SU-DHL-6 (cell line): ENCODE data around the gene RUNX2.

ENCODE experiments used
- H2AFZ ChIP-seq: fragments of 200-600 bp; sonication (generic); 2 replicates; pipeline ENCODE4 v1.6.1; 2014; ENCODE audit warnings: low read depth, mild to moderate bottlenecking, moderate library complexity, mixed read lengths, antibody characterized with exemption, low read length; ENCODE audit not compliant: severe bottlenecking
- H3F3A ChIP-seq: fragments of 200-600 bp; shearing (Covaris generic); 2 replicates; pipeline ENCODE4 v1.6.0; 2016; ENCODE audit warnings: antibody characterized with exemption, mild to moderate bottlenecking; ENCODE audit not compliant: insufficient read depth
- H3K27ac ChIP-seq: fragments of 200-600 bp; sonication (generic); 2 replicates; pipeline ENCODE4 v1.5.1; 2016; ENCODE audit warnings: low read depth, mild to moderate bottlenecking, low read length, moderate library complexity, mixed read lengths
- H3K27me3 ChIP-seq: fragments of 200-600 bp; sonication (generic), shearing (Covaris generic); 2 replicates; pipeline ENCODE4 v1.6.0; 2014; ENCODE audit warnings: mild to moderate bottlenecking, low read length
- H3K36me3 ChIP-seq: fragments of 200-600 bp; sonication (generic); 2 replicates; pipeline ENCODE4 v1.6.1; 2014; ENCODE audit warnings: mild to moderate bottlenecking, low read length, mixed read lengths
- H3K4me2 ChIP-seq: fragments of 300-600, 200-600 bp; shearing (Covaris generic), sonication (generic); 2 replicates; pipeline ENCODE4 v1.6.0; 2014; ENCODE audit warnings: low read length, low read depth, mild to moderate bottlenecking; ENCODE audit not compliant: poor library complexity, severe bottlenecking
- H3K4me3 ChIP-seq: fragments of 200-600 bp; sonication (generic); 2 replicates; pipeline ENCODE4 v1.5.1; 2014; ENCODE audit warnings: antibody characterized with exemption, low read length, mild to moderate bottlenecking, mixed read lengths; ENCODE audit not compliant: insufficient read depth, poor library complexity, severe bottlenecking
- H3K79me2 ChIP-seq: fragments of 200-600 bp; sonication (generic); 2 replicates; pipeline ENCODE4 v1.6.1; 2014; ENCODE audit warnings: mild to moderate bottlenecking, low read length, moderate library complexity; ENCODE audit not compliant: insufficient read depth
- H3K9ac ChIP-seq: fragments of 200-600 bp; sonication (generic); 2 replicates; pipeline ENCODE4 v1.7.0; 2014; ENCODE audit warnings: mild to moderate bottlenecking, low read length
- H3K9me2 ChIP-seq: fragments of 200-600 bp; sonication (generic); replicated peaks from 2 replicates; pipeline ENCODE4 v1.6.1; 2014; ENCODE audit warnings: low read length; ENCODE audit not compliant: insufficient read depth
- H3K9me3 ChIP-seq: fragments of 200-600 bp; sonication (generic); 2 replicates; pipeline ENCODE4 v1.6.1; 2014; ENCODE audit warnings: low read length, mixed read lengths; ENCODE audit not compliant: insufficient read depth
- H4K20me1 ChIP-seq: fragments of 200-600 bp; sonication (generic); 2 replicates; pipeline ENCODE4 v1.6.1; 2014; ENCODE audit warnings: low read depth, mild to moderate bottlenecking, antibody characterized with exemption, low read length, moderate library complexity, mixed read lengths
- CTCF ChIP-seq: fragments of 200-600 bp; sonication (generic); IDR thresholded peaks from one replicate; pipeline ENCODE4 v1.5.1; 2017; ENCODE audit warnings: antibody characterized with exemption, mild to moderate bottlenecking, low read length, moderate library complexity; ENCODE audit not compliant: insufficient read depth, poor library complexity, severe bottlenecking
- EZH2phosphoT487 ChIP-seq: fragments of 200-600 bp; sonication (generic), shearing (Covaris generic); conservative IDR thresholded peaks from 2 replicates; pipeline ENCODE4 v1.6.1; 2018; ENCODE audit warnings: mild to moderate bottlenecking, antibody characterized with exemption, low read length, moderate library complexity, mixed read lengths

Gene RUNX2

GRCh38 chr6:45681860-45682511 is 353.9 kb downstream of the RUNX2 start:
- peaks cover 25% of the 10 kb centered on the region for H3F3A ChIP-seq
- H3K36me3 ChIP-seq, result peaks cover 6% of the 10 kb centered on the region; the same call in 1 of the 2 replicates
- no peak overlapping the region for H3K9ac ChIP-seq
- no peak overlapping the region for H2AFZ ChIP-seq
- no peak for TF ChIP-seq CTCF
- no peak for TF ChIP-seq EZH2phosphoT487
- H3K4me2 ChIP-seq, result peak overlapping the region; percentile 36
- no peaks in the 10 kb centered on the region for H4K20me1 ChIP-seq
- no peaks in the 10 kb centered on the region for H3K9me2 ChIP-seq
- peak overlapping the region; percentile 70 for H3K27ac ChIP-seq
- H3K79me2 ChIP-seq, result no peaks in the 10 kb centered on the region
- H3K4me3 ChIP-seq, result peak overlapping the region; percentile 9
- peaks cover 18% of the 10 kb centered on the region; the same call in 1 of the 2 replicates for H3K9me3 ChIP-seq
- no peaks in the 10 kb centered on the region for H3K27me3 ChIP-seq

GRCh38 chr6:45684476-45684875 is 356.3 kb downstream of the RUNX2 start:
- H3K27me3 ChIP-seq, result no peaks in the 10 kb centered on the region
- peaks cover 17% of the 10 kb centered on the region for H3F3A ChIP-seq
- H3K4me3 ChIP-seq, result no peak overlapping the region
- peaks cover 18% of the 10 kb centered on the region; the same call in 1 of the 2 replicates for H3K9me3 ChIP-seq
- no peaks in the 10 kb centered on the region for H3K79me2 ChIP-seq
- H3K4me2 ChIP-seq, result no peak overlapping the region
- no peak overlapping the region for H3K27ac ChIP-seq
- no peaks in the 10 kb centered on the region for H4K20me1 ChIP-seq
- TF ChIP-seq CTCF (no peak), EZH2phosphoT487 (no peak)
- H3K36me3 ChIP-seq, result peaks cover 6% of the 10 kb centered on the region; the same call in 1 of the 2 replicates
- no peaks in the 10 kb centered on the region for H3K9me2 ChIP-seq
- no peak overlapping the region for H2AFZ ChIP-seq
- no peak overlapping the region for H3K9ac ChIP-seq

- Histone ChIP-seq H3K4me3 (no peak overlapping the region), H3K4me2 (no peak overlapping the region), H3K9me3 (peaks cover 18% of the 10 kb centered on the region; the same call in 1 of the 2 replicates), H3K27ac (no peak overlapping the region), H3K36me3 (peaks cover 4% of the 10 kb centered on the region; the same call in 1 of the 2 replicates), H2AFZ (no peak overlapping the region), H4K20me1 (no peaks in the 10 kb centered on the region), H3K27me3 (no peaks in the 10 kb centered on the region), H3K9ac (no peak overlapping the region), H3F3A (peaks cover 17% of the 10 kb centered on the region), H3K9me2 (no peaks in the 10 kb centered on the region), H3K79me2 (no peaks in the 10 kb centered on the region)
- no peak for TF ChIP-seq EZH2phosphoT487
- TF ChIP-seq CTCF, result no peak
Observed at GRCh38 chr6:45685076-45685475, 356.9 kb downstream of the RUNX2 start.
